Measurements from ENCODE around the gene ICE2. TPM values are rescaled to one million over a fixed set of nuclear protein-coding genes. Genes with fewer than 3 reads are reported as not detected.

Gene ICE2
- total RNA-seq, 3 donors from 2014 or later: 28.5 to 40.7 (median 36.1) TPM

DNA sequence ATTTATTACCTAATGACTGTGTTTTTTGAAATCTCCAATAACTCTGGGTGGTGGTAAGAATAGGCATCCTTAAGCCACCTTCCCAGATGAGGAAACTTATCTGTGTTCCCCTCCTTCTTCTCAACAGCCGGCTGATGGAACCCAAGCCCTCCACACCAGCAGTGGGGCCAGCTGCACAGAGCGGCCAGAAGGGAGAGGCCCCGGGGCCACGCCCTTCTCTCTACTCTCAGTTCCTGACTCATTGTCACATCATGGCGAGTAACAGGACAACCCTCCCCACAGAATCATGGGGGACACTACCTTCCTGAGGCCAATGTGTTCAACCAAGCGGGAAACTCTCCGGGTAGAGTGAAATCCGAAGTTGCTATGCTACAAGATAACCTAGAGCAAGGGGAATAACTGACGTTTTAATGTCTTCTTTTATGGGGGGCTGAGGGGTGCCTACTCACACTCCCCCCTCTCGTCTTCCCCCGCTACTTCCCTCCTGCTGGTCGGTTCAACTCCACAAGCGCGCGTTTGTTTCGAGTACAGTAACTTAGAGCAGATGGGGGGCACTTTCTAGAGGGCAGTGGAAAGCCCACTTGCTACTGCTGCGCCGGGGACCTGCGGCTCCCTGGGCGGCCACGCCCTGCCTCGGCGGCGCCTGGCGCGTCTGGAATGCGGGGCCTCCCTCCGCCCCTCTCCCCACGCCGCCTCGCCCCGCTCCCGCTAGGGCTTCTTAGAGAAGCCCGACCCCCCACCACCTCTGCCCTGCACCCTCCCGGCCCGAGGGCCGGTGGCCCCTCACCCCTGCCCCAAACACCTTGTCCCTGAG, 81.8 kb downstream of the ICE2 start:
- peak; percentile 67 to 69 for DNase-seq (ENCODE audit: low spot score in 2 of 2)
- intact Hi-C loops (cut with DNase I; ENCODE audit: low total_unique reads): no loop called here
- peaks cover 16 to 25% of the 10 kb centered on the region in 2 donors for H3K4me1 ChIP-seq

DNA sequence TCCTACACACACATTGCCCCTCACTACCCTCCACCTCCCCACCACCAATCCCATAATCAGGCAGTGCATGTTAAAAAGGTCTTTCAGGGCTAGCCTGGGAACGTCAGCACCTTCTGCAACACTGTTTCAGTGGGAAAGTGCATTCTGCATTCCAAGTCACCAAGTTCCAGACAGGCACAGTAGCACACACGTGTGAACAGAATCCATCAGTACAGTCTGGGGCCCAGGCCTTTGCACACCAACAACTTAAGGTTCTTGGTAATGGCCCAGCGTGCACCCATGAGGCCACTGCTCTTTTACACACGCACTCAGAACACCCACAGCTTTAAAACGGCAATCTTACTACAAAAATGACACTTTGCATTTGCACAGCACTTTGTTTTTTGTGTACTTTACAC, 82.4 kb downstream of the ICE2 start:
- Histone ChIP-seq H3K36me3 (no peaks in the 10 kb centered on the region), H3K4me1 (peaks cover 16 to 30% of the 10 kb centered on the region in 2 donors), H3K27me3 (no peaks in the 10 kb centered on the region), H3K4me3 (peak overlapping the region; percentile 83 to 99 (median 91)), H3K27ac (peak overlapping the region; percentile 99), H3K9me3 (no peaks in the 10 kb centered on the region)
- no peak for DNase-seq (ENCODE audit: low spot score in 2 of 2)
- intact Hi-C loops (cut with DNase I; ENCODE audit: low total_unique reads): no loop called here
- TF ChIP-seq POLR2A (IDR thresholded peaks at IDR 0.05) (no peak), POLR2AphosphoS5 (IDR thresholded peaks at IDR 0.05) (peak in 1 of 3 donors; percentile 3)
- TF ChIP-seq, protein P1, sequence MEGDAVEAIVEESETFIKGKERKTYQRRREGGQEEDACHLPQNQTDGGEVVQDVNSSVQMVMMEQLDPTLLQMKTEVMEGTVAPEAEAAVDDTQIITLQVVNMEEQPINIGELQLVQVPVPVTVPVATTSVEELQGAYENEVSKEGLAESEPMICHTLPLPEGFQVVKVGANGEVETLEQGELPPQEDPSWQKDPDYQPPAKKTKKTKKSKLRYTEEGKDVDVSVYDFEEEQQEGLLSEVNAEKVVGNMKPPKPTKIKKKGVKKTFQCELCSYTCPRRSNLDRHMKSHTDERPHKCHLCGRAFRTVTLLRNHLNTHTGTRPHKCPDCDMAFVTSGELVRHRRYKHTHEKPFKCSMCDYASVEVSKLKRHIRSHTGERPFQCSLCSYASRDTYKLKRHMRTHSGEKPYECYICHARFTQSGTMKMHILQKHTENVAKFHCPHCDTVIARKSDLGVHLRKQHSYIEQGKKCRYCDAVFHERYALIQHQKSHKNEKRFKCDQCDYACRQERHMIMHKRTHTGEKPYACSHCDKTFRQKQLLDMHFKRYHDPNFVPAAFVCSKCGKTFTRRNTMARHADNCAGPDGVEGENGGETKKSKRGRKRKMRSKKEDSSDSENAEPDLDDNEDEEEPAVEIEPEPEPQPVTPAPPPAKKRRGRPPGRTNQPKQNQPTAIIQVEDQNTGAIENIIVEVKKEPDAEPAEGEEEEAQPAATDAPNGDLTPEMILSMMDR (IDR thresholded peaks at IDR 0.05): no peak

More for the DNA sequence above, 81.8 kb downstream of the ICE2 start:
- H3K27ac ChIP-seq: peak overlapping the region; percentile 99
- TF ChIP-seq POLR2A (IDR thresholded peaks at IDR 0.05) (peak; percentile 24), POLR2AphosphoS5 (IDR thresholded peaks at IDR 0.05) (peak in 2 of 3 donors; percentile 33 to 37)
- TF ChIP-seq, protein P1 (IDR thresholded peaks at IDR 0.05): peak in 1 of 3 donors; percentile 15
- no peaks in the 10 kb centered on the region for H3K27me3 ChIP-seq
- H3K9me3 ChIP-seq: no peaks in the 10 kb centered on the region
- no peaks in the 10 kb centered on the region for H3K36me3 ChIP-seq
- peak overlapping the region; percentile 83 to 99 (median 91) for H3K4me3 ChIP-seq

DNA sequence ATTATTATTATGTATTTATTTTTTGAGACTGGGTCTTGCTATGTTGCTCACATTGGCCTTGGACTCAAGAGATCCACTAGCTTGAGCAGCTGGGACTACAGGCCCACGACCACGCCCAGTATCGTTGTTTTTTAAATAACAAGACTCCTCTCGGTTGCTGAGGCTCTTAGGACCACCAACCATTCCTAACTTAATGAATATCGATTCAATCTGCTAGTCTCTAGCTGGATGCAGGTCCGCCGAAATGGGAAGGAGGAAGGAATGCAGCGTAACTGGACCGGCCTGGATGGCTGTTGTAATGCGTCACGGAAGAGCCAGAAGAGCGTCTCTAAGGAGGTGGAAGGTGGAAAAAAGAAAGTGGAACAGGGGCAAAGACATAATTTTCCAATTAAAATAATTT, 82.8 kb downstream of the ICE2 start:
- no peaks in the 10 kb centered on the region for H3K9me3 ChIP-seq
- peak overlapping the region; percentile 83 to 99 (median 91) for H3K4me3 ChIP-seq
- no peaks in the 10 kb centered on the region for H3K27me3 ChIP-seq
- H3K4me1 ChIP-seq: peaks cover 16 to 35% of the 10 kb centered on the region in 2 donors
- H3K27ac ChIP-seq: peak overlapping the region; percentile 99
- no peaks in the 10 kb centered on the region for H3K36me3 ChIP-seq
- DNase-seq (ENCODE audit: low spot score in 2 of 2): peak in 1 of 2 donors; percentile 61
- intact Hi-C loops (cut with DNase I; ENCODE audit: low total_unique reads): no loop called here
- TF ChIP-seq POLR2A (IDR thresholded peaks at IDR 0.05) (no peak), POLR2AphosphoS5 (IDR thresholded peaks at IDR 0.05) (peak in 1 of 3 donors; percentile 63)
- TF ChIP-seq, protein P1 (IDR thresholded peaks at IDR 0.05): no peak

DNA sequence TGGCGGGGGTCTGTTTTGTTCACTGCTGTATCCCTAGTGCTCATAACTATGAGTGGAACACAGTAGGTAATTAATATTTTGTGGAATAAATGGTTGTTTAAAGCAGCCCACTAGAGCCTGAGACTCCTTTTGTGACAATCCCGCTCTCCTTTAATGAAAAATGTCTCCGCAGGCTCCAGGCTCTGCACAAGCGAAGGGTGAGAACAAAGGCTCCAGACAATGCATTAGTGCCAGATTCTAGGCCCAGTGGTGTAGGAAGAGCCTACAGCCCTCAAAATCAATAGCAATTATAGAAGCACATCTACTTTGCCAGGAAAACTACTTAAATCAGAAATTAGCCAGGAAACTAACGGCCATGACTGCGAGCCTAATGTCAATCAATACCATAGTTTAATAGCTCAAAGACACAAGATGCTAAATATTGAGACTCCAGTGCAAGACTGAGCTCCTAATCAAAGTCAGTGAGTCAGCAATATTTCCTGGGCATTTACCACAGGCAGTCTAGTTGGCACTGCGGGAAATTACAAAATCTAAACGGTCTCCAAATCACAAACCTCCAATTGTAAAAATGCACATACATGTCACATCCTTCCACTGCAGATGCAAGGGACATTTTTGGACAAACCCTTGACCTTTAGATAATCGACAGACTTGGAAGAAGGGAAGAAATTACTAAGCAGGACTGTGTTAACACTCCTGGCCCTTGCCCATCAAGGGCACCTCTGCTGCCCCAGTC, 83.5 kb downstream of the ICE2 start:
- peak overlapping the region; percentile 83 to 99 (median 91) for H3K4me3 ChIP-seq
- TF ChIP-seq POLR2A (IDR thresholded peaks at IDR 0.05) (no peak), POLR2AphosphoS5 (IDR thresholded peaks at IDR 0.05) (no peak)
- TF ChIP-seq, protein P1 (IDR thresholded peaks at IDR 0.05): no peak
- intact Hi-C loops (cut with DNase I; ENCODE audit: low total_unique reads): no loop called here
- H3K27ac ChIP-seq: peak overlapping the region; percentile 99
- H3K9me3 ChIP-seq: no peaks in the 10 kb centered on the region
- H3K27me3 ChIP-seq: no peaks in the 10 kb centered on the region
- no peak for DNase-seq (ENCODE audit: low spot score in 2 of 2)
- peaks cover 20 to 41% of the 10 kb centered on the region in 2 donors for H3K4me1 ChIP-seq
- H3K36me3 ChIP-seq: no peaks in the 10 kb centered on the region

Measured in breast epithelium (tissue), 4 donors.